Skeletal muscle tissue (tissue), 4 donors: Measurements from ENCODE around the gene LILRB3. TPM values are rescaled to one million over a fixed set of nuclear protein-coding genes. Genes with fewer than 3 reads are reported as not detected.
A peak's percentile ranks its signal among the peaks of the same experiment; 100 is the strongest.
"Not testable (repeated sequence)": the region's sequence is repeated elsewhere in the genome, so short reads cannot be mapped to it uniquely, and the experiment has no call there.

ENCODE experiments used
- H3K27ac ChIP-seq: one replicate; pipeline ENCODE4 v1.7.0; 2013; ENCODE audit warnings: mild to moderate bottlenecking, low read depth, low read length, inconsistent platforms
- H3K27me3 ChIP-seq, 3 donors: one replicate each; pipeline ENCODE4 v1.7.0; 2013; ENCODE audit warnings: low read length in 3 of 3; ENCODE audit not compliant: control insufficient read depth in 3 of 3, insufficient read depth in 3 of 3
- H3K36me3 ChIP-seq, 3 donors: one replicate each; pipeline ENCODE4 v1.7.0; 2013; ENCODE audit warnings: low read length in 3 of 3; ENCODE audit not compliant: control insufficient read depth in 3 of 3, insufficient read depth in 3 of 3
- H3K4me1 ChIP-seq, 3 donors: one replicate each; pipeline ENCODE4 v1.7.0; 2013; ENCODE audit warnings: low read length in 3 of 3, mild to moderate bottlenecking in 3 of 3; ENCODE audit not compliant: control insufficient read depth in 3 of 3, insufficient read depth in 3 of 3
- H3K4me3 ChIP-seq, 3 donors: one replicate each; pipeline ENCODE4 v1.7.0; 2013; ENCODE audit warnings: low read length in 3 of 3
- H3K9ac ChIP-seq, 3 donors: one replicate each; pipeline ENCODE4 v1.7.0; 2013; ENCODE audit warnings: low read length in 3 of 3, mild to moderate bottlenecking in 3 of 3, moderate library complexity in 2 of 3, low read depth in 1 of 3
- H3K9me3 ChIP-seq, 3 donors: one replicate each; pipeline ENCODE4 v1.7.0; 2013; ENCODE audit warnings: low read length in 3 of 3; ENCODE audit not compliant: control insufficient read depth in 3 of 3
- total RNA-seq: library from RNA; depleted of rRNA; stranded (reverse); fragments of >200 nt; gene quantifications from one replicate; pipeline ENCODE4 v1.2.3, GENCODE V29; 2014
- donor health status: Osteomylitis.

Gene LILRB3
- total RNA-seq, 1 donor from 2014 or later: 4.2 TPM

DNA sequence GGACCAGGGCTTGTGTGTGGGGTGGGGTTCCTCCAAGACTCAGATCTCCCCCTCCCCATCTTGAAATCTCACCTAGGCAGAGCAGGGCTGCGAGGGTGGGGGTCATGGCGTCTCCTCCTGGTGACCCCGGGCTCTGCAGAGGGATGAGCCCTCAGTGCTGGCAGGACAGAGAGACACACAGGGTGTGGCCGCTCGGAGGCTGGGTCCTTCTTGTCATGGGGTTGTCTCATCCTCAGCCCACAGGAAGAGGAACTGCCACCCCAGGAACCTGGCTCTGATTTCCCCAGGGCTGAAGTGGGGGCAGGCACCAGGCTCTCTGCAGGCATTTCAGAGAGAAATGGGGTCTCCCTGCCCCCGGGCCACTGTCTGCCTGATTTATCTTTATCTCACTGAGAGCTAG lies 19.8 kb upstream of the LILRB3 start, which contains the start of gene LILRA6:
TSS of gene LILRA6 (minus strand) at position 145 of the 400 bp plus-strand sequence.
- not testable (repeated sequence) for H3K27ac ChIP-seq, H3K4me3 ChIP-seq, H3K9me3 ChIP-seq, H3K36me3 ChIP-seq, H3K9ac ChIP-seq, H3K4me1 ChIP-seq
- peaks cover 0 to 10% (median 5%) of the 10 kb centered on the region in 3 donors for H3K27me3 ChIP-seq

DNA sequence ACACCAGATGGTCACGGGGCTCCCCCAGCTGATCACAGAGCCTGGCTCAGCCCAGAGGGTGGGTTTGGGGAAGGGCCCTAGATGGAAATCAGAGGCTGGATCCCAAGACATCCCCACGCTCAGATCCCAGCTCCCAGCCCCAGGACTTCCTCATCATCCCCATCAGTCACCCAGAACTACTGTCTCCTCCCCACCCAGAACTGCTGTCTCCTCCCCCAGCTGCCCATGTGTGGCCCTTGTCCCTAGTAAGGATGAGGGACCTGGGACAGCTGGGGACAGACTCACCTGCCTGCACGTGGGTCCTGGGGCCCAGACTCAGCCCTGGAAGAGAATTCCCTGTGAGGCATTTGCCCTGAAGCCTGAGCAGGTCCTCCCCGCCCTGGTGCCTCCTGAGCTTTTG lies 19.4 kb upstream of the LILRB3 start:
- not testable (repeated sequence) for H3K36me3 ChIP-seq, H3K27ac ChIP-seq, H3K4me3 ChIP-seq, H3K9ac ChIP-seq, H3K9me3 ChIP-seq, H3K4me1 ChIP-seq
- peaks cover 0 to 10% (median 5%) of the 10 kb centered on the region in 3 donors for H3K27me3 ChIP-seq

GRCh38 chr19:54240372-54241336 lies 17.8 kb upstream of the LILRB3 start:
- not testable (repeated sequence) for H3K36me3 ChIP-seq, H3K27ac ChIP-seq, H3K4me3 ChIP-seq, H3K4me1 ChIP-seq, H3K9me3 ChIP-seq, H3K9ac ChIP-seq
- H3K27me3 ChIP-seq: peaks cover 0 to 10% (median 5%) of the 10 kb centered on the region in 3 donors

- peaks cover 0 to 10% (median 5%) of the 10 kb centered on the region in 3 donors for H3K27me3 ChIP-seq
- H3K4me1 ChIP-seq, H3K9ac ChIP-seq, H3K36me3 ChIP-seq, H3K4me3 ChIP-seq, H3K9me3 ChIP-seq, H3K27ac ChIP-seq: not testable (repeated sequence)
These were observed 16.9 kb upstream of the LILRB3 start for GRCh38 chr19:54239491-54240371.

DNA sequence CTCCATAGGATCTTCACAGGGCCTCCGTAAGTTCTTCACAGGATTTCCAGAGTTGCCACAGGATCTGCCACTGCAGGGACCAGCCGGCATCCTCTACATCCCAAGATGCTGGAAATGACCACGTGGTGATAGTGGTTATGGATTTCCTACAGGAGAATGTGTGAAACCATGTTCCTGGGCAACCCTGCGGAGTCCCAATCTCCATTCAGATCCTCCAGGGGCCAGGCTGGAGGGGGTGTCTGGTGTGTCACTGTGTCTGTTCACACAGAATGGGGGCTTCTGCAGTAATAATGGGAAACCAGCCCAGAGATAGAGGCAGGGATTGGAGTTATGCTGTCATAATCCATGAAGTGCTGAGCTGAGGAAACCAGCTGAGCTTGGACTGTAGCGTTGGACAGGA lies 11.1 kb upstream of the LILRB3 start:
- Histone ChIP-seq H3K36me3 (no peaks in the 10 kb centered on the region), H3K9ac (no peak overlapping the region), H3K4me3 (no peak overlapping the region), H3K27ac (no peak overlapping the region), H3K9me3 (peaks cover 2 to 5% (median 3%) of the 10 kb centered on the region in 3 donors), H3K4me1 (no peaks in the 10 kb centered on the region), H3K27me3 (peaks cover 9 to 25% (median 12%) of the 10 kb centered on the region in 3 donors)

GRCh38 chr19:54231077-54231931 lies 8.5 kb upstream of the LILRB3 start:
- no peaks in the 10 kb centered on the region for H3K4me1 ChIP-seq
- H3K27me3 ChIP-seq: peaks cover 8 to 30% (median 12%) of the 10 kb centered on the region in 3 donors
- H3K9me3 ChIP-seq: peaks cover 1 to 3% (median 2%) of the 10 kb centered on the region in 3 donors
- H3K27ac ChIP-seq: no peak overlapping the region
- no peak overlapping the region for H3K4me3 ChIP-seq
- H3K9ac ChIP-seq: peak overlapping the region in 1 of 3 donors; percentile 11
- H3K36me3 ChIP-seq: no peaks in the 10 kb centered on the region

GRCh38 chr19:54230031-54230430 lies 7.2 kb upstream of the LILRB3 start:
- no peaks in the 10 kb centered on the region for H3K4me1 ChIP-seq
- H3K4me3 ChIP-seq: no peak overlapping the region
- H3K27ac ChIP-seq: no peak overlapping the region
- no peaks in the 10 kb centered on the region for H3K36me3 ChIP-seq
- peaks cover 8 to 34% (median 16%) of the 10 kb centered on the region in 3 donors for H3K27me3 ChIP-seq
- H3K9ac ChIP-seq: no peak overlapping the region
- H3K9me3 ChIP-seq: peaks cover 0 to 1% (median 0%) of the 10 kb centered on the region in 3 donors

DNA sequence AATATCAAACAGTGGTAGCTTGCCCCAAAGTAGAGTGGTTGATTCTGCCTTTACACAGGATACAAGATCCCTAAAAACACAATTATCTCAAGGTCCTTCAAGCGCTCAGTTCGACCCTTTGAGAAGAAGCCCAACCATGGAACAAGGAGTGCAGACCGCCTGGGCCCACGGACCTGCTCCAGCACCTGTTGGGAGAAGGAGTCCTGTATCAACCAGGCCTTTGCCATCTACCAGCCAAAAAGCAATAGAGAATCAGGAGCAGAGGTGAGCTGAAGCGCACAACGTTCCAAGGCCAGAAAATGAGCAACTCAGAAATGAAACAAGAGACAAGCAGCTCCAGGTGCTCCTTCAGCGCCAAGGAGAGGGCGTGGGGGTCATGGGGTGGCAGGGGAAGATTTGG lies 6.3 kb upstream of the LILRB3 start:
- Histone ChIP-seq H3K4me3 (no peak overlapping the region), H3K36me3 (no peaks in the 10 kb centered on the region), H3K4me1 (no peaks in the 10 kb centered on the region), H3K9ac (no peak overlapping the region), H3K9me3 (no peaks in the 10 kb centered on the region), H3K27ac (no peak overlapping the region), H3K27me3 (peaks cover 3 to 32% (median 15%) of the 10 kb centered on the region in 3 donors)

DNA sequence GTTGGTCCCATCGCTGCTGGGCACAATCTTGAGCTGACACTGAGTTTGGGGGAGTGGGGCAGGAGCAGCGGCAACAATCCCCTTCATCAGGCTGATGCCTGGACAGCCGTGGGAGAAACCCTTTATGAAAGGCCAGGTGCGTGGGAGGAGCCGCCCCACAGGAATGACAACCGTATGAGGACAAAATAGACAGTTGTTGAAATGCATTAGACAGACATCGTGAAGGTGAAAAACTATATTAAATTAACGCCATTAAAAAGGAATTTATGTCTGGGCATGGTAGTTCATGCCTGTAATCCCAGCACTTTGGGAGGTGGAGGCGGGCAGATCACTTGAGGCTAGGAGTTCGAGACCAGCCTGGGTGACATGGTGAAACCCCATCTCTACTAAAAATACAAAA lies 1.8 kb upstream of the LILRB3 start:
- H3K4me1 ChIP-seq, H3K4me3 ChIP-seq, H3K9ac ChIP-seq, H3K27ac ChIP-seq, H3K9me3 ChIP-seq, H3K36me3 ChIP-seq: not testable (repeated sequence)
- peaks cover 4 to 13% (median 6%) of the 10 kb centered on the region in 3 donors for H3K27me3 ChIP-seq
